COR-L47 (cell line): ENCODE data around the gene VMAC.

ENCODE experiments used
- DNase-seq: peaks from one replicate; lab custom pipeline; 2025; lab: John Stamatoyannopoulos, UW

VMAC gene

GRCh38 chr19:5952193-5953029 is 47.7 kb downstream of the VMAC start:
- DNase-seq: peak; percentile 22

- DNase-seq: no peak
These were observed 48.4 kb downstream of the VMAC start for GRCh38 chr19:5953030-5953589.

- DNase-seq: no peak
These were observed 49.1 kb downstream of the VMAC start for GRCh38 chr19:5953680-5954213.

- no peak for DNase-seq
These were observed 49.6 kb downstream of the VMAC start for GRCh38 chr19:5954293-5954692.

GRCh38 chr19:5955636-5955935 is 50.9 kb downstream of the VMAC start:
- no peak for DNase-seq

- no peak for DNase-seq
These were observed 51.7 kb downstream of the VMAC start for GRCh38 chr19:5956323-5956722.

GRCh38 chr19:5956728-5957127 is 52.1 kb downstream of the VMAC start:
- DNase-seq: no peak

- DNase-seq: peak; percentile 34
These were observed 52.5 kb downstream of the VMAC start for GRCh38 chr19:5957170-5957569.

- DNase-seq: no peak
These were observed 53.6 kb downstream of the VMAC start for GRCh38 chr19:5958074-5958850.

GRCh38 chr19:5958851-5959122 is 54.1 kb downstream of the VMAC start:
- DNase-seq: no peak

- DNase-seq: no peak
These were observed 54.8 kb downstream of the VMAC start for GRCh38 chr19:5959260-5960004.
